Activated T-helper 2 cell treated with anti-CD3 and anti-CD28 coated beads, Interferon-gamma antibody, Interleukin-2, Interleukin-4, amounts not matched to agents 10 μg/mL and 5 μg/mL and 100 μg/mL, durations not matched to agents 14 hours and 24 hours and 36 hours (primary cell): ENCODE measurements around the gene ANKS4B. TPM values are rescaled to one million over a fixed set of nuclear protein-coding genes. Genes with fewer than 3 reads are reported as not detected.
"Not testable (repeated sequence)": the region's sequence is repeated elsewhere in the genome, so short reads cannot be mapped to it uniquely, and the experiment has no call there.

Experiments
- DNase-seq: peaks from one replicate; pipeline ENCODE4 v3.0.0; 2021; ENCODE audit warnings: low spot score
- H3K27ac Mint-ChIP-seq: one replicate; pipeline ENCODE4 v1.8.0; 2021; ENCODE audit warnings: mixed read lengths
- H3K27me3 Mint-ChIP-seq: one replicate; pipeline ENCODE4 v1.8.0; 2021; ENCODE audit warnings: low read depth, mixed read lengths
- H3K36me3 Mint-ChIP-seq: one replicate; pipeline ENCODE4 v1.8.0; 2021; ENCODE audit warnings: low read depth, mixed read lengths
- H3K4me1 Mint-ChIP-seq: one replicate; pipeline ENCODE4 v1.8.0; 2021; ENCODE audit warnings: low read depth, mixed read lengths
- H3K4me3 Mint-ChIP-seq: one replicate; pipeline ENCODE4 v1.8.0; 2021; ENCODE audit warnings: low read depth, mild to moderate bottlenecking, moderate library complexity, mixed read lengths
- H3K9me3 Mint-ChIP-seq: one replicate; pipeline ENCODE4 v1.8.0; 2021; ENCODE audit warnings: mixed read lengths
- intact Hi-C: fragments of 100-400 bp; cut with micrococcal nuclease; formaldehyde crosslinking; loops from one replicate; pipeline ENCODE4 v1.15.1; 2023
- total RNA-seq: library from RNA; stranded (reverse); gene quantifications from 2 replicates; pipeline ENCODE4 v1.2.3, GENCODE V29; 2022

Gene ANKS4B
- total RNA-seq, 1 donor from 2014 or later = not detected

GRCh38 chr16:21274172-21274726, 40.8 kb downstream of the ANKS4B start:
- no peaks in the 10 kb centered on the region for H3K9me3 Mint-ChIP-seq
- peaks cover 43% of the 10 kb centered on the region for H3K27me3 Mint-ChIP-seq
- no peak overlapping the region for H3K4me3 Mint-ChIP-seq
- no peaks in the 10 kb centered on the region for H3K36me3 Mint-ChIP-seq
- intact Hi-C loops = no loop called here
- peaks cover 3% of the 10 kb centered on the region for H3K4me1 Mint-ChIP-seq
- DNase-seq = no peak
- no peak overlapping the region for H3K27ac Mint-ChIP-seq

GRCh38 chr16:21275529-21275928, 42.0 kb downstream of the ANKS4B start:
- Mint-ChIP-seq H3K27me3 (peaks cover 53% of the 10 kb centered on the region), H3K4me3 (no peak overlapping the region), H3K36me3 (no peaks in the 10 kb centered on the region), H3K9me3 (no peaks in the 10 kb centered on the region), H3K4me1 (peaks cover 3% of the 10 kb centered on the region), H3K27ac (no peak overlapping the region)
- DNase-seq = no peak
- intact Hi-C loops = no loop called here

- intact Hi-C loops = no loop called here
- H3K36me3 Mint-ChIP-seq = no peaks in the 10 kb centered on the region
- no peak overlapping the region for H3K4me3 Mint-ChIP-seq
- no peak overlapping the region for H3K27ac Mint-ChIP-seq
- peaks cover 54% of the 10 kb centered on the region for H3K27me3 Mint-ChIP-seq
- no peaks in the 10 kb centered on the region for H3K9me3 Mint-ChIP-seq
- no peak for DNase-seq
- peaks cover 3% of the 10 kb centered on the region for H3K4me1 Mint-ChIP-seq
Measured at GRCh38 chr16:21276090-21276489, 42.6 kb downstream of the ANKS4B start.

- Mint-ChIP-seq H3K36me3 (no peaks in the 10 kb centered on the region), H3K4me1 (peaks cover 3% of the 10 kb centered on the region), H3K4me3 (no peak overlapping the region), H3K9me3 (no peaks in the 10 kb centered on the region), H3K27ac (no peak overlapping the region), H3K27me3 (peaks cover 62% of the 10 kb centered on the region)
- intact Hi-C loops = no loop called here
- no peak for DNase-seq
Measured at GRCh38 chr16:21277045-21277926, 43.8 kb downstream of the ANKS4B start.

- peak; percentile 20 for DNase-seq
- H3K4me3 Mint-ChIP-seq = peak within 1 kb of the TSS; percentile 27
- no peaks in the 10 kb centered on the region for H3K9me3 Mint-ChIP-seq
- H3K27me3 Mint-ChIP-seq = peaks cover 61% of the 10 kb centered on the region
- H3K4me1 Mint-ChIP-seq = peaks cover 3% of the 10 kb centered on the region
- intact Hi-C loops = loop anchor here (1.0 kb wide), 1 partner anchor 90 kb away; no protein-coding TSS in a partner anchor
- no peaks in the 10 kb centered on the region for H3K36me3 Mint-ChIP-seq
- no peak within 1 kb of the TSS for H3K27ac Mint-ChIP-seq
Measured at GRCh38 chr16:21277927-21278706, 44.6 kb downstream of the ANKS4B start, which contains the start of gene CRYM. TSS of gene CRYM (minus strand) at chr16:21278290. CDS start at chr16:21278251, 39 bp downstream.

- H3K36me3 Mint-ChIP-seq = no peaks in the 10 kb centered on the region
Measured at GRCh38 chr16:21279501-21279900, 46.0 kb downstream of the ANKS4B start.

GRCh38 chr16:21281698-21282389, 48.3 kb downstream of the ANKS4B start:
- intact Hi-C loops = no loop called here
- no peaks in the 10 kb centered on the region for H3K9me3 Mint-ChIP-seq
- peaks cover 5% of the 10 kb centered on the region for H3K4me1 Mint-ChIP-seq

More at GRCh38 chr16:21279501-21279900, 46.0 kb downstream of the ANKS4B start:
- H3K9me3 Mint-ChIP-seq = no peaks in the 10 kb centered on the region
- H3K27me3 Mint-ChIP-seq = peaks cover 62% of the 10 kb centered on the region
- H3K4me3 Mint-ChIP-seq = no peak overlapping the region
- no peak for DNase-seq
- H3K4me1 Mint-ChIP-seq = peaks cover 5% of the 10 kb centered on the region
- intact Hi-C loops = no loop called here
- H3K27ac Mint-ChIP-seq = no peak overlapping the region

GRCh38 chr16:21283521-21284289, 50.2 kb downstream of the ANKS4B start:
- Mint-ChIP-seq H3K27ac (no peak overlapping the region), H3K4me1 (peaks cover 3% of the 10 kb centered on the region)
- intact Hi-C loops = no loop called here

More at GRCh38 chr16:21281698-21282389, 48.3 kb downstream of the ANKS4B start:
- H3K36me3 Mint-ChIP-seq = no peaks in the 10 kb centered on the region
- H3K4me3 Mint-ChIP-seq = no peak overlapping the region
- H3K27me3 Mint-ChIP-seq = peaks cover 61% of the 10 kb centered on the region
- no peak for DNase-seq
- no peak overlapping the region for H3K27ac Mint-ChIP-seq

GRCh38 chr16:21284414-21284813, 50.9 kb downstream of the ANKS4B start:
- DNase-seq = no peak
- H3K4me1 Mint-ChIP-seq = peaks cover 3% of the 10 kb centered on the region
- intact Hi-C loops = no loop called here
- H3K9me3 Mint-ChIP-seq = no peaks in the 10 kb centered on the region
- H3K27ac Mint-ChIP-seq = no peak overlapping the region
- peaks cover 61% of the 10 kb centered on the region for H3K27me3 Mint-ChIP-seq
- no peaks in the 10 kb centered on the region for H3K36me3 Mint-ChIP-seq
- H3K4me3 Mint-ChIP-seq = peak overlapping the region; percentile 40

More at GRCh38 chr16:21283521-21284289, 50.2 kb downstream of the ANKS4B start:
- Mint-ChIP-seq H3K27me3 (peaks cover 65% of the 10 kb centered on the region), H3K36me3 (no peaks in the 10 kb centered on the region), H3K4me3 (no peak overlapping the region), H3K9me3 (no peaks in the 10 kb centered on the region)
- no peak for DNase-seq

GRCh38 chr16:21285314-21285713, 51.8 kb downstream of the ANKS4B start:
- Mint-ChIP-seq H3K9me3 (no peaks in the 10 kb centered on the region), H3K4me3 (no peak overlapping the region), H3K27me3 (peaks cover 56% of the 10 kb centered on the region), H3K27ac (no peak overlapping the region), H3K4me1 (peaks cover 3% of the 10 kb centered on the region), H3K36me3 (no peaks in the 10 kb centered on the region)
- intact Hi-C loops = no loop called here
- DNase-seq = no peak

- peaks cover 52% of the 10 kb centered on the region for H3K27me3 Mint-ChIP-seq
- H3K4me1 Mint-ChIP-seq, H3K4me3 Mint-ChIP-seq, DNase-seq, H3K27ac Mint-ChIP-seq, intact Hi-C loops, H3K9me3 Mint-ChIP-seq, H3K36me3 Mint-ChIP-seq: not testable (repeated sequence)
Measured at GRCh38 chr16:21289789-21290188, 56.3 kb downstream of the ANKS4B start.
